Activated gamma-delta T cell treated with Interleukin-2 at 50 U/mL for 16 hours (primary cell): ENCODE data around the gene CCDC59.
"Not testable (repeated sequence)": the region's sequence is repeated elsewhere in the genome, so short reads cannot be mapped to it uniquely, and the experiment has no call there.

ENCODE experiments used
- DNase-seq: peaks from one replicate; pipeline ENCODE4 v3.0.0-alpha.2; 2020

Gene CCDC59, protein sequence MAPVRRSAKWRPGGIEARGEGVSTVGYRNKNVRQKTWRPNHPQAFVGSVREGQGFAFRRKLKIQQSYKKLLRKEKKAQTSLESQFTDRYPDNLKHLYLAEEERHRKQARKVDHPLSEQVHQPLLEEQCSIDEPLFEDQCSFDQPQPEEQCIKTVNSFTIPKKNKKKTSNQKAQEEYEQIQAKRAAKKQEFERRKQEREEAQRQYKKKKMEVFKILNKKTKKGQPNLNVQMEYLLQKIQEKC

GRCh38 chr12:82358200-82359114 is at the start of gene CCDC59, which contains the start of gene METTL25:
Gene CCDC59, minus strand, starts transcription at chr12:82358387. Its CDS starts 11 bp downstream, at chr12:82358376.
Gene METTL25, plus strand, starts transcription at chr12:82358529. Its CDS starts 37 bp downstream, at chr12:82358566.
- peak; percentile 98 for DNase-seq

DNA sequence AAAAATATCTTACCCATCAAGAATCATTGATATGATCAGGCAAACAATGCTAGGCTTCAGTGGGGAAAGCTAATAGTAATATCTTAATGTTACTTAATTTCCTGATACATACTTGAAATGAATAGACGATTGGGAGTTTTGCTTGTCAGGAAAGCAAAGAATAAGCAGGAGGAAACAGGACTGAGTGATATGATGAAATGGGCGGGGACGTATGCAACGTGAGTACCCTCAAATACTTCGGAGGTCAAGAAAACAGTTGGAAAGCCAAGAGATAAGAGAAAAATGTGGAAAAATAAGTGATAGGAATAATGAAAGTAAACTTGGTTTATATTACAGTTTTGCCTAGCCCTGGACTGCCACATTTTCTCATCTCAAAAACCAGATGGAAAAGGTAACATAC is 49.3 kb upstream of the CCDC59 start:
- no peak for DNase-seq

GRCh38 chr12:82406651-82407050 is 48.5 kb upstream of the CCDC59 start:
- no peak for DNase-seq

- DNase-seq, result no peak
These were observed 42.6 kb upstream of the CCDC59 start for GRCh38 chr12:82400819-82401218.

- DNase-seq, result no peak
These were observed 40.7 kb upstream of the CCDC59 start for GRCh38 chr12:82398879-82399278.

DNA sequence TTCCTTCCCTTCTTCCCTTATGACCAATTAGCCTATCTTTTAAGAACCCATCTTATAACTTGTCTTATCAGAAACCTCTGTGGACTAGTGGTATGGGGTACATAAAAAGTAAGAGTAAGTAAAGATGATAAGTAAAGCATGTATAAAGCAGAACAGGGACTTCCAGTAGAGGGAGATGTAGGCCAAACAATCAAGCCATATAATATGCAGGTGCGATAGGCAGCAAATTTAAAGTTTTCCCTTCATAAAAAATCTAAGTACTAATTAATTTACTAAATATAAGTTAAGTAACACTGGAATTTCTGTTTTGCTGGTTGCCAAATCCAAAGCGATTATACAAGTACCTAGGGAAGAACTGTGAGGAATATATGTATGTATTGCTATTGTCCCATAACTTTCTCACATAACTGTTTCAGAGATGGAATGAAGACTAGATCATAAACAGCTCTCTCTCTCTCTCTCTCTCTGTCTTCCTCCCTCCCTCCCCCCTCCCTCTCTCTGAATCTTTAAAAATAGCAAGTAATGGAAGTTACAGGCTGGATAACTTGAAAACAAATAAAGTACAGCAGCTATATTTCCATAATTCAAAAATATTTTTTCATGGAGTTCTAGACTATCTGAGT is 25.9 kb upstream of the CCDC59 start:
- no peak for DNase-seq

GRCh38 chr12:82378997-82379396 is 20.8 kb upstream of the CCDC59 start:
- no peak for DNase-seq

DNA sequence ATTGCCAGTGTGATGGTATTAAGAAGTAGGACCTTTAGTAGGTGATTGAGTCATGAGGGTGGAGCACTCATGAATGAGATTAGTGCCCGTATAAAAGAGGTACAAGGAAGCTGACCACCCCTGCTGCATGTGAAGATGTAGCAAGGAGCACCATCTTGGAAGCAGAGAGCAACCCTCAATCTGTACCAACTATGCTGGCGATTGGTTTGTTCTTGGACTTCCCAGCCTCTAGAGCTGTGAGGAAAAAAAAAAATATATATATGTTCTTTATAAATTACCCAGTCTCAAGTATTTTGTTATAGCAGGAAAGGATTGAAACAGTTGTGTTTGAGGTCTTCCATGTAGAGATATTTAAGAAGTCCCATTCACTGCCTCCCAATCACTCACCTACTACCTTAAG is 17.0 kb upstream of the CCDC59 start:
- no peak for DNase-seq

- no peak for DNase-seq
These were observed 8.0 kb upstream of the CCDC59 start for GRCh38 chr12:82366197-82366596.

DNA sequence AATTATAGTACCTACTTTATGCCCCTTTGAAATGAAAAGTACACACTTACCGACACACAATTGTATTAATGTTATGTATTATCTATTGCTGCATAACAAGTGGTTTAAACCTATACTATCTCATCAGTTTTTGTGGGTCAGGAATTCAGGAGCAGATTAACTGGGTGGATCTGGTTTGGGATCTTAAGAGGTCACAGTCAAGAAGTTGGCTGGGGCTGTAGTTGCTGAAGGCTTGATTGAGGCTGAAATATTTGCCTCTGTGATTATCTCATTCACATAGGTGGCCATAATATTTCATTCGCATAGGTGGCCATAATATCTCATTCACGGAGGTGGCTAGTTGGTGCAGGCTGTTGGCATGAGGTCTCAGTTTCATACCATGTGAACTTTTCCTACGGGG is 5.8 kb upstream of the CCDC59 start:
- no peak for DNase-seq

- no peak for DNase-seq
These were observed 3.3 kb upstream of the CCDC59 start for GRCh38 chr12:82361461-82361915.

DNA sequence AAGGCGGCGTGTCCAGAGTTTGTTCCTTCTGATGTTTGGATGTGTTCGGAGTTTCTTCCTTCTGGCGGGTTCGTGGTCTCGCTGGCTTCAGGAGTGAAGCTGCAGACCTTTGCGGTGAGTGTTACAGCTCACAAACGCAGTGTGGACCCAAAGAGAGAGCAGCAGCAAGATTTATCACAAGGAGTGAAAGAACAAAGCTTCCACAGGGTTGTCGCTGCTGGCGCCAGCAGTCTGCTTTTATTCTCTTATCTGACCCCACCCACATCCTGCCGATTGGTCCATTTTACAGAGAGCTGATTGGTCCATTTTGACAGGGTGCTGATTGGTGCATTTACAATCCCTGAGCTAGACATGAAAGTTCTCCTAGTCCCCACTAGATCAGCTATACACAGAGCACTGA is 2.6 kb upstream of the CCDC59 start:
- not testable (repeated sequence) for DNase-seq

DNA sequence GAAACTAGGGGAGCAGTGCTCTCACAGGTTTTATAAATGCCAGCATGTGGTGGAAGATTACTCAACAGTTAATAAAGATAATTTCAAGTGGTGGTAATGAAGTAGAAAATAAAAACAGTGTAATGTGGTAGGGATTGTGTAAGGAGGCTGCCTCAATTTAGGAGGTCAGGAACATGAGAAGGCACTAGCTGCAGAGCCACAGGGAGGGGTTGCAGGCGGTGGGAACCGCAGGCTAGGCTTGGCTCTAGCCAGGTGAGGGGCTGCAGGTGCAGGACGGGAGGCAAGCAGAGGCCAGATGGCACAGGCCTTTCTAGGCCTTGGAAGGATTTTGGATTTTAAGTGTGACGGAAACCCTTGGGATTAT is 910 bp upstream of the CCDC59 start:
- no peak for DNase-seq

DNA sequence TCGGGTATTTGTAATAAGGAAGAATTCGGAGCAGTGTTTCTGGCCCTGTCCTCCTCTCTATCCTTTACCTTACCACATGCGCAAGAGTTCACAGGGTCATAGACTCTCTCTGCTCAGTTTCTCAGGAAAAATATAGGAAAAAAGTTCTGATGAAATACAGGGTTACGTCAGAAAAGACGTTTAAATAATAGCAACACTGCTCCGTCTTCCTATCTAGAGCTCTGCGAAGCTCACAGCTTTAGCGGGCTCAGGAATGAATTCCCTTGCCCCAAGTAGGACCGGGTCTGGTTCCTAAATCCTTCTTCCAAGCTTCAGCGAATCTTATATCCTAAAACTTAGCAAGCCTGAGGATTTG is 365 bp downstream of the CCDC59 start:
- no peak for DNase-seq

DNA sequence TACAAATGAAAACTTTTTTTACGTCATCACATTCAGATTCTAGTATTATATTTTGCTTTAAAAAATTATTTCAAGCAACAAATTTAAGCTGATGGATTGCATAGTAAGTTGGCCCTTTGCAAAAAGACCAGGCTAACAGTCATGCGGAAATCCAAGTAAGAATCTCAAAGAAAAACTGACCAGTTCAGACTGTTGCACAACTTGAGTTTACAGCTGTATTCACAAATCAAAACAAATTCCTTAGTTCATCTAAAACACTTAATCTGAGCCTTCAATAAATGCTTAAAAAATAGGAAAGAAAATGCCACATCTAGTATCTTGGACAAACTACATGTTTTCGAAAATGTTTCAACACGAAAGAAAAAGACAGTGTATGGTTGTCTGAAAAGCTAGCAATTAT is 847 bp downstream of the CCDC59 start:
- DNase-seq, result no peak

DNA sequence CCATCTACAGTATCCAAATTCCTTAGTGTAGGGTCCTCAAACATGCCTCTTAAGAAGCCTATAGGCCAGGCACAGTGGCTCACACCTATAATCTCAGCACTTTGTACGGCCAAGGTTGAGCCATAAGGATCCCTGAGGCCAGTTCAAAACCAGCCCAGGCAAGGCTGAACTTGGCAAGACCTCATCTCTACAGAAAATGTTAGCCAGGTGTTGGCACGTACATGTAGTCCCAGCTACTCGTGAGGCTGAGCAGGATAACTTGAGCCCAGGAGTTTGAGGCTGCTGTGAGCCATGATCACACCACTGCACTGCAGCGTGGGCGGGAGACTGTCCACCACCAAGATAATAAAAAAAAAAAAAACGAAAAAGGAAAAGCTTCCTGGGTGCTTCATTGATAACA is 6.8 kb downstream of the CCDC59 start:
- no peak for DNase-seq

- no peak for DNase-seq
These were observed 8.0 kb downstream of the CCDC59 start for GRCh38 chr12:82350161-82350560.

DNA sequence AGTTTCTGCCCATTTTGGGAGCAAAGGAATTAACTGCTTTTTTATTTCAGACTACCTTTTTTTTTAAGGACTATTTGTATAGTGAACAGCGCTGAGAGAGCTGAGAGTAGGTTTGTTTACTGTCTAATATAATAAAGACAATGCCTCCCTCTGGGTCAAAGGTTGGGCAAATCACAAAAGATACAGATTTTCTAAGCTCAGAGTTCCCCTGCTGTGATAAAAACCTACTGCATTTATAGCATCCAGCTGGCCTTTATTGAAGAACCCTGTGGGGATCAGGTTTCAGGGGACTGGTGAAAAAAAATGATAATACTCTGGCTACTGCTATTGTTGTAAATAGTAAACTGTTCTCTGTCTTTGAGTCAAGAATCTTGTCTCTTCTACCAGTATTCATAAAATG is 28.7 kb downstream of the CCDC59 start:
- DNase-seq, result no peak

GRCh38 chr12:82327861-82328260 is 30.3 kb downstream of the CCDC59 start:
- no peak for DNase-seq

- DNase-seq, result no peak
These were observed 31.2 kb downstream of the CCDC59 start for GRCh38 chr12:82326905-82327503.

- no peak for DNase-seq
These were observed 32.4 kb downstream of the CCDC59 start for GRCh38 chr12:82325540-82326336.

DNA sequence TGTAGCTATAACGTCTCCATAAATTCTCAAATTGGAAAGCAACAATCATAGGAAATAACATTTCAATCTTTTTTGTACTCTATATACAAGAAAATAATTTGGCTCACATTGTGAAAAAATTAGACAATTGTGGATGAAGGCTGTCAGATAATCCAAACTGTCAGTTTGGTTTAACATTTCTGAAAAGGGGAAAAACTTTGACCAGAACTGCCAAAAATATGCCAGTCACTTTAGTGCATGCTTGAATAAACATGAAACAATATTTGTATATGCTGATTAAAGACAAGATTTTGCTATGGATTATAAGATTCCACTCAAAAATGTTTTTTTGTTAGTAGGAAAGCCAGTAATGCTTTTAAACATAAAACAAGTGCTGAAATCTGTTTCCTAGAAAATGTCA is 38.9 kb downstream of the CCDC59 start:
- no peak for DNase-seq
